Activated B cell treated with CpG ODN at 0.5 μM for 24 hours (primary cell): Measurements from ENCODE around the gene AKR7A3. TPM values are rescaled to one million over a fixed set of nuclear protein-coding genes. Genes with fewer than 3 reads are reported as not detected.
A peak's percentile ranks its signal among the peaks of the same experiment; 100 is the strongest.

Source experiments
- ATAC-seq: fragments of 200-7000 bp; cut with Tn5 transposase; one replicate; pipeline ENCODE4 v1.10.0; 2021; ENCODE audit warnings: low read depth, mild to moderate bottlenecking, moderate library complexity
- CTCF ChIA-PET: fragments of 350-600 bp; sonication (Branson Sonifier 250); formaldehyde crosslinking; loops from one replicate; lab custom pipeline; 2021; ENCODE audit warnings: antibody characterized with exemption; lab: Charles Lee
- POLR2A ChIA-PET: fragments of 350-600 bp; sonication (Branson Sonifier 250); formaldehyde crosslinking; loops from one replicate; lab custom pipeline; 2021; ENCODE audit warnings: antibody characterized with exemption; lab: Charles Lee
- DNase-seq: peaks from one replicate; pipeline ENCODE4 v3.0.0; 2022
- H3K27ac Mint-ChIP-seq: one replicate; pipeline ENCODE4 v1.8.0; 2020; ENCODE audit warnings: mixed read lengths
- H3K27me3 Mint-ChIP-seq: one replicate; pipeline ENCODE4 v1.8.0; 2021; ENCODE audit warnings: mixed read lengths
- H3K36me3 Mint-ChIP-seq: one replicate; pipeline ENCODE4 v1.8.0; 2021; ENCODE audit warnings: low read depth, mixed read lengths
- H3K4me1 Mint-ChIP-seq: one replicate; pipeline ENCODE4 v1.8.0; 2021; ENCODE audit warnings: mixed read lengths
- H3K4me3 Mint-ChIP-seq: one replicate; pipeline ENCODE4 v1.8.0; 2020; ENCODE audit warnings: mild to moderate bottlenecking, mixed read lengths
- H3K9me3 Mint-ChIP-seq: one replicate; pipeline ENCODE4 v1.8.0; 2020; ENCODE audit warnings: mixed read lengths
- CTCF ChIP-seq: fragments of 200-600 bp; IDR thresholded peaks from one replicate; pipeline ENCODE4 v1.8.0; 2022; ENCODE audit warnings: antibody characterized with exemption, mild to moderate bottlenecking
- intact Hi-C: fragments of 100-400 bp; cut with micrococcal nuclease; formaldehyde crosslinking; loops from one replicate; pipeline ENCODE4 v1.15.1; 2024
- total RNA-seq: library from RNA; stranded (reverse); gene quantifications from 2 replicates; pipeline ENCODE4 v1.2.3, GENCODE V29; 2022

Gene AKR7A3
- total RNA-seq, 1 donor from 2014 or later = 0.80 TPM

- ChIA-PET POLR2A (interaction anchor here (1.0 to 2.5 kb wide), 9 partner anchors 9 to 1811 kb away, joined by 3 to 22 read pairs (median 5); partner anchors contain the start of genes AKR7A2, CAPZB, RCC2 and SLC66A1), CTCF (interaction anchor here (1.1 to 2.4 kb wide), 2 partner anchors 10 to 40 kb away, joined by 3 to 10 read pairs; no protein-coding TSS in a partner anchor)
- Mint-ChIP-seq H3K27ac (peak overlapping the region; percentile 92), H3K36me3 (peaks cover 24% of the 10 kb centered on the region), H3K9me3 (no peaks in the 10 kb centered on the region), H3K4me1 (peaks cover 32% of the 10 kb centered on the region), H3K4me3 (peak overlapping the region; percentile 96), H3K27me3 (no peaks in the 10 kb centered on the region)
- DNase-seq (no peak), ATAC-seq (no peak)
- intact Hi-C loops = loop anchor here (1.0 to 2.0 kb wide), 5 partner anchors 40 to 348 kb away; partner anchors contain the start of genes AKR7A2, ALDH4A1, IFFO2 and SLC66A1
- no peak for TF ChIP-seq CTCF
Measured at GRCh38 chr1:19250629-19251304, 37.8 kb downstream of the AKR7A3 start.

DNA sequence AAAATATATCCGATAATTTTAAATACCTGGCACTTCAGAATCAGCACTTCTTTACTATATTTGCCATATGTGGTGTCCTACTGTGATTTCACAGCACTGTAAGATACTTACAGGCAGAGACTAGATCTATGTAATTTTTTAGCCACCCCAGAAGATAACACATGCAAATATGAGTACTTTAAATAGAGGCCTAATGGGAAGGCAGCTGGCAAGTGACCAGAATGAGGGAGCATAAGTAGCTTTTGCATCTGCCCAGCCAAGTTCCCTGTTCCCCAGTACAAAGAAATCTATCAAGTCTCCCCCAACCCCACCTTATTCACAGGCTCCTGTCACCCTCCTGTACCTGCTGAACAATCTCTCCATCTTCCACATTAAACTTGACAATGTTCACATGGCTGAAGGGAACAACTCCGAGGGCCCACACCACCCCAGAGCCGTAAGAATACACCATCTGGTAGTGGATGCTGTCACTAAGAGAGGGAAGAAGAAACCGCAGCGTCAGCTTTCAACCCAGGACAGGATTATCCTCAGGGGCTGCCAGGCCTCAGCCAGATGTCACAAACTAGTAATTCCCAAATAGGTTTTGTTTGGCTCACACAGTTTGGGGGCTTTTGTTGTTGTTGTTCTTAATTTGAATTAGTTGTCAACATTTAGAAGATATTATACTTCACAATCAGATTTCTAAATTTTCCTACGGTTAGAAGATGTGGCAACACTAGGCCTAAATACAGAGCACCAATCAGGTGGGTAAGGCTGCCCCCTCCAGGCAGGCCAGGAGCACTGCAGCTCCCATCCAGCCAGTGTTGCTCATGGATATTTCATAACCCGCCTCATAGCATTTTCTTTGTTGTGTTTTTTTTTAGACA lies 47.7 kb downstream of the AKR7A3 start:
- ATAC-seq = peak; percentile 99
- no peaks in the 10 kb centered on the region for H3K4me1 Mint-ChIP-seq
- H3K27ac Mint-ChIP-seq = no peak overlapping the region
- ChIA-PET POLR2A (interaction anchor here (0.7 to 1.7 kb wide), 3 partner anchors 10 to 91 kb away, joined by 3 to 9 read pairs (median 7); partner anchors contain the start of genes EMC1 and MRTO4), CTCF (interaction anchor here (0.6 to 2.7 kb wide), 8 partner anchors 8 to 1578 kb away, joined by 3 to 10 read pairs (median 5); partner anchors contain the start of genes EMC1 and MRTO4)
- intact Hi-C loops = loop anchor here (1.0 to 5.0 kb wide), 3 partner anchors 60 to 411 kb away; no protein-coding TSS in a partner anchor
- no peaks in the 10 kb centered on the region for H3K27me3 Mint-ChIP-seq
- no peak overlapping the region for H3K4me3 Mint-ChIP-seq
- DNase-seq = peak; percentile 52
- no peaks in the 10 kb centered on the region for H3K9me3 Mint-ChIP-seq
- TF ChIP-seq CTCF = peak; percentile 95
- peaks cover 89% of the 10 kb centered on the region for H3K36me3 Mint-ChIP-seq

DNA sequence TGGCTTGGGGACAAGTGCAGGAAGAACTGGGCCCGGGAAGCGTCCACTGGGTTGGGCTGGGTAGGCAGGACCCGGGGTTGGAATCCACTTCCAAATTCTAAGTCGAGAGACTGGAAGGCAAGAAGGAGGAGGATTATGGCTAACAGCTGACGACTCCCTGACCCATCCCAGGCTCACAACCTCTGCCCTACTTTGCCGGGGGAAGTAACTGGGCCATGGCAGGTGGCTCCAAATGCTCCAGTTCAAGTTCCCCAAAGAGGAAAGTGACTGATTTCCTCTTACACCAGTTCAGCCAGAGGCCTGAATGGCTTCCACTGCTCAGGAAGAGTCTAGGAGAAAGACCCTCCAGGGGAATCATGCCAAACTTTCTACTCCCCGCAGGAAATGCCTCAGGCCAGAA lies 48.7 kb downstream of the AKR7A3 start:
- no peaks in the 10 kb centered on the region for H3K27me3 Mint-ChIP-seq
- no peak overlapping the region for H3K27ac Mint-ChIP-seq
- H3K4me1 Mint-ChIP-seq = no peaks in the 10 kb centered on the region
- H3K4me3 Mint-ChIP-seq = no peak overlapping the region
- no peak for ATAC-seq
- H3K9me3 Mint-ChIP-seq = no peaks in the 10 kb centered on the region
- DNase-seq = no peak
- intact Hi-C loops = loop anchor here (2.0 to 5.0 kb wide), 2 partner anchors 59 to 412 kb away; no protein-coding TSS in a partner anchor
- POLR2A ChIA-PET = interaction anchor here (0.6 kb wide), 1 partner anchor 782 kb away, joined by 3 read pairs; no protein-coding TSS in a partner anchor
- CTCF ChIA-PET = interaction anchor here (2.2 to 2.7 kb wide), 3 partner anchors 9 to 356 kb away, joined by 6 to 10 read pairs (median 8); partner anchors contain the start of genes EMC1 and MRTO4
- no peak for TF ChIP-seq CTCF
- H3K36me3 Mint-ChIP-seq = peaks cover 90% of the 10 kb centered on the region

GRCh38 chr1:19234224-19234623 lies 54.3 kb downstream of the AKR7A3 start:
- DNase-seq = no peak
- ChIA-PET CTCF (no interaction called here), POLR2A (interaction anchor here (1.4 kb wide), 1 partner anchor 17 kb away, joined by 5 read pairs; the partner anchor contains the start of genes EMC1 and MRTO4)
- intact Hi-C loops = no loop called here
- Mint-ChIP-seq H3K9me3 (no peaks in the 10 kb centered on the region), H3K27ac (no peak overlapping the region), H3K27me3 (no peaks in the 10 kb centered on the region), H3K4me1 (no peaks in the 10 kb centered on the region), H3K36me3 (peaks cover 87% of the 10 kb centered on the region), H3K4me3 (no peak overlapping the region)
- TF ChIP-seq CTCF = no peak
- no peak for ATAC-seq

Other genes with a start within 250 kb of the AKR7A3 start
- gene UBR4, start 78.5 kb downstream of the AKR7A3 start, total RNA-seq = 221 and 262 TPM in 2 replicates
- 40.0 and 42.7 TPM in 2 replicates for gene EMC1, start 37.2 kb downstream of the AKR7A3 start, total RNA-seq
- gene MRTO4, start 37.0 kb downstream of the AKR7A3 start, total RNA-seq = 61.5 and 73.1 TPM in 2 replicates
- 29.9 and 30.3 TPM in 2 replicates for gene AKR7A2, start 23.4 kb upstream of the AKR7A3 start, total RNA-seq
- 9.1 and 11.9 TPM in 2 replicates for gene SLC66A1, start 23.6 kb upstream of the AKR7A3 start, total RNA-seq
- 334 and 349 TPM in 2 replicates for gene CAPZB, start 196.8 kb upstream of the AKR7A3 start, total RNA-seq